HG03095 (cell line): Measurements from ENCODE around the gene ARL16.

Experiments
- ATAC-seq: cut with Tn5 transposase; IDR thresholded peaks from one replicate; pipeline ENCODE4 v1.9.1; 2021; ENCODE audit warnings: moderate library complexity; ENCODE audit not compliant: unreplicated experiment

Gene ARL16

GRCh38 chr17:81647640-81648012 is 36.0 kb downstream of the ARL16 start:
- no peak for ATAC-seq

GRCh38 chr17:81646869-81647600 is 36.6 kb downstream of the ARL16 start:
- no peak for ATAC-seq

- no peak for ATAC-seq
Observed at GRCh38 chr17:81644976-81645952, 38.3 kb downstream of the ARL16 start.

GRCh38 chr17:81644496-81644895 is 39.1 kb downstream of the ARL16 start:
- ATAC-seq = no peak

- ATAC-seq = no peak
Observed at GRCh38 chr17:81641825-81642489, 41.6 kb downstream of the ARL16 start.

GRCh38 chr17:81640011-81640410 is 43.6 kb downstream of the ARL16 start:
- ATAC-seq = no peak

- ATAC-seq = no peak
Observed at GRCh38 chr17:81638683-81639082, 44.9 kb downstream of the ARL16 start.

GRCh38 chr17:81636505-81637288 is 46.9 kb downstream of the ARL16 start, which contains the start of the genes NPLOC4 and TSPAN10:
Gene NPLOC4 (minus strand): TSS chr17:81637112. CDS start chr17:81636930, 182 bp downstream.
Gene TSPAN10 (plus strand): TSS chr17:81637196. CDS start chr17:81642413, 5,217 bp downstream.
- ATAC-seq = peak; percentile 65

GRCh38 chr17:81635973-81636504 is 47.6 kb downstream of the ARL16 start:
- peak; percentile 12 for ATAC-seq

- no peak for ATAC-seq
Observed at GRCh38 chr17:81635431-81635830, 48.2 kb downstream of the ARL16 start.

- ATAC-seq = no peak
Observed at GRCh38 chr17:81631482-81631881, 52.1 kb downstream of the ARL16 start.
